SU-DHL-6 (cell line): ENCODE data around the gene NELFB.

Experiments
- H2AFZ ChIP-seq: fragments of 200-600 bp; sonication (generic); 2 replicates; pipeline ENCODE4 v1.6.1; 2014; ENCODE audit warnings: low read depth, mild to moderate bottlenecking, moderate library complexity, mixed read lengths, antibody characterized with exemption, low read length; ENCODE audit not compliant: severe bottlenecking
- H3F3A ChIP-seq: fragments of 200-600 bp; shearing (Covaris generic); 2 replicates; pipeline ENCODE4 v1.6.0; 2016; ENCODE audit warnings: antibody characterized with exemption, mild to moderate bottlenecking; ENCODE audit not compliant: insufficient read depth
- H3K27ac ChIP-seq: fragments of 200-600 bp; sonication (generic); 2 replicates; pipeline ENCODE4 v1.5.1; 2016; ENCODE audit warnings: low read depth, mild to moderate bottlenecking, low read length, moderate library complexity, mixed read lengths
- H3K27me3 ChIP-seq: fragments of 200-600 bp; sonication (generic), shearing (Covaris generic); 2 replicates; pipeline ENCODE4 v1.6.0; 2014; ENCODE audit warnings: mild to moderate bottlenecking, low read length
- H3K36me3 ChIP-seq: fragments of 200-600 bp; sonication (generic); 2 replicates; pipeline ENCODE4 v1.6.1; 2014; ENCODE audit warnings: mild to moderate bottlenecking, low read length, mixed read lengths
- H3K4me2 ChIP-seq: fragments of 300-600, 200-600 bp; shearing (Covaris generic), sonication (generic); 2 replicates; pipeline ENCODE4 v1.6.0; 2014; ENCODE audit warnings: low read length, low read depth, mild to moderate bottlenecking; ENCODE audit not compliant: poor library complexity, severe bottlenecking
- H3K4me3 ChIP-seq: fragments of 200-600 bp; sonication (generic); 2 replicates; pipeline ENCODE4 v1.5.1; 2014; ENCODE audit warnings: antibody characterized with exemption, low read length, mild to moderate bottlenecking, mixed read lengths; ENCODE audit not compliant: insufficient read depth, poor library complexity, severe bottlenecking
- H3K79me2 ChIP-seq: fragments of 200-600 bp; sonication (generic); 2 replicates; pipeline ENCODE4 v1.6.1; 2014; ENCODE audit warnings: mild to moderate bottlenecking, low read length, moderate library complexity; ENCODE audit not compliant: insufficient read depth
- H3K9ac ChIP-seq: fragments of 200-600 bp; sonication (generic); 2 replicates; pipeline ENCODE4 v1.7.0; 2014; ENCODE audit warnings: mild to moderate bottlenecking, low read length
- H3K9me2 ChIP-seq: fragments of 200-600 bp; sonication (generic); replicated peaks from 2 replicates; pipeline ENCODE4 v1.6.1; 2014; ENCODE audit warnings: low read length; ENCODE audit not compliant: insufficient read depth
- H3K9me3 ChIP-seq: fragments of 200-600 bp; sonication (generic); 2 replicates; pipeline ENCODE4 v1.6.1; 2014; ENCODE audit warnings: low read length, mixed read lengths; ENCODE audit not compliant: insufficient read depth
- H4K20me1 ChIP-seq: fragments of 200-600 bp; sonication (generic); 2 replicates; pipeline ENCODE4 v1.6.1; 2014; ENCODE audit warnings: low read depth, mild to moderate bottlenecking, antibody characterized with exemption, low read length, moderate library complexity, mixed read lengths
- EZH2phosphoT487 ChIP-seq: fragments of 200-600 bp; sonication (generic), shearing (Covaris generic); conservative IDR thresholded peaks from 2 replicates; pipeline ENCODE4 v1.6.1; 2018; ENCODE audit warnings: mild to moderate bottlenecking, antibody characterized with exemption, low read length, moderate library complexity, mixed read lengths
- TF ChIP-seq, protein P1 (sequence below): fragments of 200-600 bp; sonication (generic); IDR thresholded peaks from one replicate; pipeline ENCODE4 v1.5.1; 2017; ENCODE audit warnings: antibody characterized with exemption, mild to moderate bottlenecking, low read length, moderate library complexity; ENCODE audit not compliant: insufficient read depth, poor library complexity, severe bottlenecking

The NELFB gene

DNA sequence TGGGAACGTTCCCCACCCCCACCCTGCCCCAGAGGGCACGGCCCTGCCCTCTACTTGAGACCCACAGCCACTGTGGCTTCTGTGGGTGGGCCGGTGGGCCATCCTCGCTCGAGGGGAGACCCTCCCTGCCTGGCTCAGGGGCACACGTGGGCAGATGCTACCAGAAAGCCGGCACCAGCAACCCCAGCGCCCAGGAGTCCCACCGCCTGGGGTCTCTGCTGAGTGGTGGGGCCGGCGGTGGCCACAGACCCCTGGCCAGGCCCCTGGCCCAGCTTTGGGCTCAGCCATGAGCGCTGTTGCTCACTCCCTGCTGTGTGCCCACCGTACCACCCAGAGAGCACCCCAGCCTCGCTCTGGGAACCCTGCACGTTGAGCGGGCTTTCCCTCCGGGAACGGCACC, 63.5 kb downstream of the NELFB start:
- H3K27me3 ChIP-seq = no peaks in the 10 kb centered on the region
- H3K9me3 ChIP-seq = no peaks in the 10 kb centered on the region
- no peaks in the 10 kb centered on the region for H3K36me3 ChIP-seq
- no peaks in the 10 kb centered on the region for H3K79me2 ChIP-seq
- H2AFZ ChIP-seq = no peak overlapping the region
- no peak overlapping the region for H3K27ac ChIP-seq
- TF ChIP-seq, protein P1, sequence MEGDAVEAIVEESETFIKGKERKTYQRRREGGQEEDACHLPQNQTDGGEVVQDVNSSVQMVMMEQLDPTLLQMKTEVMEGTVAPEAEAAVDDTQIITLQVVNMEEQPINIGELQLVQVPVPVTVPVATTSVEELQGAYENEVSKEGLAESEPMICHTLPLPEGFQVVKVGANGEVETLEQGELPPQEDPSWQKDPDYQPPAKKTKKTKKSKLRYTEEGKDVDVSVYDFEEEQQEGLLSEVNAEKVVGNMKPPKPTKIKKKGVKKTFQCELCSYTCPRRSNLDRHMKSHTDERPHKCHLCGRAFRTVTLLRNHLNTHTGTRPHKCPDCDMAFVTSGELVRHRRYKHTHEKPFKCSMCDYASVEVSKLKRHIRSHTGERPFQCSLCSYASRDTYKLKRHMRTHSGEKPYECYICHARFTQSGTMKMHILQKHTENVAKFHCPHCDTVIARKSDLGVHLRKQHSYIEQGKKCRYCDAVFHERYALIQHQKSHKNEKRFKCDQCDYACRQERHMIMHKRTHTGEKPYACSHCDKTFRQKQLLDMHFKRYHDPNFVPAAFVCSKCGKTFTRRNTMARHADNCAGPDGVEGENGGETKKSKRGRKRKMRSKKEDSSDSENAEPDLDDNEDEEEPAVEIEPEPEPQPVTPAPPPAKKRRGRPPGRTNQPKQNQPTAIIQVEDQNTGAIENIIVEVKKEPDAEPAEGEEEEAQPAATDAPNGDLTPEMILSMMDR = no peak
- no peak for TF ChIP-seq EZH2phosphoT487
- H3K4me2 ChIP-seq = no peak overlapping the region
- H3F3A ChIP-seq = no peaks in the 10 kb centered on the region
- H3K4me3 ChIP-seq = no peak overlapping the region
- H3K9ac ChIP-seq = no peak overlapping the region
- H3K9me2 ChIP-seq = no peaks in the 10 kb centered on the region
- H4K20me1 ChIP-seq = no peaks in the 10 kb centered on the region

DNA sequence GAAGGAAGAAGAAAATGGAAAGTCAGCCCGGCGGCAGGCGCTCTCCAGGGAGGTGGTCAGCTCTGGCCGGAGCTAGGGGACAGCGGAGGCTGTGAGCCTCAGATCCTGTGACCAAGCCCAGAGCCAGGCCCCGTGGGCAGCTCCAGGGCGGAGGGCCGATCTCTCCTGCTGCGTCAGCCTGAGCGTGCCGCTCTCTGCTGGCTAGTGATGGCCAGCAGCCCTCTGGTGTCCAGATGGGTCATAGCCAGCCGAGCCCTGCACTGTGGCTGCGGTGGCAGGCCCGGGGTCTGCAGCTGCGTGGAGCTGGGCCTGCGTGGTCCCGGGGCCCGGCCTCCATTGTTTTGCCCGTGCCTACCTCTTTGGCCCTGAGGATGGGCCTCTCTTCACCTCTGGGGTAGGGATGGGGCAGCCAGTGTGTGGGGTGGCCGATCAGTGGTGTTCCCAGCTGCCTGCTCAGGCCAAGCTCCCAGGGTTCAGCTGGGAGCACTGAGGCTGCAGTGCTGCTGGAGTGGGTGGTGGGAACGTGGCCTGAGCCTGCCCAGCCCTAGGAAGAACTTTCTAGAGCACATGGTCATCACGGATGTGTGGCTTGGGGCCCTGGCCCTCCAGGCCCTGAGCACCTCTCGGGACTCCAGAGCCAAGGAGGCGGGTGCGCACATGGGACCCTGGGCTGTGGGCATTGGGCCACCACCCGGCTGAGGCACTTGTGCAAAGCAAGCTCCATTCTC, 64.0 kb downstream of the NELFB start:
- Histone ChIP-seq H3K4me3 (no peak overlapping the region), H3K9ac (no peak overlapping the region), H4K20me1 (no peaks in the 10 kb centered on the region), H3K79me2 (no peaks in the 10 kb centered on the region), H3K36me3 (no peaks in the 10 kb centered on the region), H3K9me2 (no peaks in the 10 kb centered on the region), H3K9me3 (no peaks in the 10 kb centered on the region), H3F3A (no peaks in the 10 kb centered on the region), H3K27ac (no peak overlapping the region), H2AFZ (no peak overlapping the region), H3K27me3 (no peaks in the 10 kb centered on the region), H3K4me2 (no peak overlapping the region)
- TF ChIP-seq, protein P1 = no peak
- no peak for TF ChIP-seq EZH2phosphoT487

DNA sequence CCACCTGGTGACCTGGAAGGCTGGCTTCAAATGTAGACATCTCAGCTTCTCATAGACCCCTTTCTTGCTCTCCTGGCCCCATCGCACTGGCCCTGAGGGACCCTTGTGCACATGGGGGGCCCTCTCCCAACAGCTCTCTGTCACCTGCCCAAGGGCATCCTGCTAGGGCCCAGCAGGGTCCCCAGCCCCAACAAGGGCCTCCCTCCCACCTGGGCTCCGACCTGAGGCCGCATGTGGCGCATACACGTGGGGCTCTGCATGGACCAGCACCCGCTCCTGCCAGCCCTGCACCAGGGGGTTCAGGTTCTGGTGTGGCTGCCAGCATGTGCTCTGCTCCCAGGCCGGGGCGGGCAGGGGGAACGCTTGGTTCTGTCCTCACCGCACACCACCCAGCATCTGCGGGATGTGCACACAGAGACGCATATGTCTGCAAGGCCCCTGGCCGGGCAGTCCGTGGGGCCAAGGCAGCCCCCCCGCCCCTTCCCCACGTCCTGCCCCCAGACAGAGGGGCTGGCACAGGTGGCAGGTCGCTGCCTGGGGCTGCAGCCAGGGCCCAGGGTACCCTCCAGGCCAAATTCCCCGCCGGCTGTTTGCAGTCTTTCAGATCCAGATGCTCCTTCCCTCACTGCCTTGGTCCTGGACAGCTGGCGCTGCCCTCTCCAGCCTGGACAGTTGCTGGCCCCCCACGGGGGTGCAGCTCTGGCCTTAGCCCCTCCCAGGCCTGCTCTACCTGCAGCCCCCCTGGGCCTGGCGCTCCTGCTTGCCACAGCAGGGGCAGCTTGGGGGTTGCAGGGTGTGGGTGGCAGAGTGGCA, 64.8 kb downstream of the NELFB start:
- H2AFZ ChIP-seq = no peak overlapping the region
- H3F3A ChIP-seq = no peaks in the 10 kb centered on the region
- no peak overlapping the region for H3K9ac ChIP-seq
- H3K4me3 ChIP-seq = no peak overlapping the region
- H3K9me2 ChIP-seq = no peaks in the 10 kb centered on the region
- TF ChIP-seq, protein P1 = no peak
- no peak for TF ChIP-seq EZH2phosphoT487
- no peaks in the 10 kb centered on the region for H3K27me3 ChIP-seq
- no peak overlapping the region for H3K4me2 ChIP-seq
- no peak overlapping the region for H3K27ac ChIP-seq
- no peaks in the 10 kb centered on the region for H3K36me3 ChIP-seq
- H4K20me1 ChIP-seq = no peaks in the 10 kb centered on the region
- H3K9me3 ChIP-seq = no peaks in the 10 kb centered on the region
- no peaks in the 10 kb centered on the region for H3K79me2 ChIP-seq
